Neural progenitor cell (in vitro differentiated cells): ENCODE results near the gene DEFB118. TPM values are rescaled to one million over a fixed set of nuclear protein-coding genes. Genes with fewer than 3 reads are reported as not detected.

Experiments
- DNase-seq: peaks from one replicate; pipeline ENCODE4 v3.0.0-alpha.2; 2016; ENCODE audit warnings: low spot score
- H2AFZ ChIP-seq: fragments of 200-600 bp; sonication (generic); replicated peaks from 2 replicates; pipeline ENCODE4 v1.6.1; 2016; ENCODE audit warnings: antibody characterized with exemption
- H3F3A ChIP-seq: fragments of 200-600 bp; sonication (generic); 2 replicates; pipeline ENCODE4 v1.6.1; 2016; ENCODE audit warnings: antibody characterized with exemption, low read depth
- H3K27ac ChIP-seq: fragments of 200-600 bp; sonication (generic); 2 replicates; pipeline ENCODE4 v1.5.1; 2016; ENCODE audit warnings: mild to moderate bottlenecking
- H3K27me3 ChIP-seq: fragments of 200-600 bp; sonication (generic); 2 replicates; pipeline ENCODE4 v1.6.1; 2016; ENCODE audit warnings: mild to moderate bottlenecking, moderate library complexity
- H3K36me3 ChIP-seq: fragments of 200-600 bp; sonication (generic); 2 replicates; pipeline ENCODE4 v1.5.1; 2016
- H3K4me1 ChIP-seq: fragments of 200-600 bp; sonication (generic); 2 replicates; pipeline ENCODE4 v1.6.1; 2016; ENCODE audit warnings: mixed run types
- H3K4me2 ChIP-seq: fragments of 200-600 bp; sonication (generic); 2 replicates; pipeline ENCODE4 v1.6.1; 2016
- H3K4me3 ChIP-seq: fragments of 200-600 bp; sonication (generic); 2 replicates; pipeline ENCODE4 v1.5.1; 2016
- H3K79me2 ChIP-seq: fragments of 200-600 bp; sonication (generic); 2 replicates; pipeline ENCODE4 v1.6.1; 2016; ENCODE audit warnings: low read depth
- H3K9ac ChIP-seq: fragments of 200-600 bp; sonication (generic); 2 replicates; pipeline ENCODE4 v1.6.1; 2016
- H3K9me3 ChIP-seq: fragments of 200-600 bp; sonication (generic); 2 replicates; pipeline ENCODE4 v1.5.1; 2016; ENCODE audit warnings: low read depth
- H4K20me1 ChIP-seq: fragments of 200-600 bp; sonication (generic); 2 replicates; pipeline ENCODE4 v1.6.1; 2016; ENCODE audit warnings: low read depth
- H3K27ac Mint-ChIP-seq: 3 replicates; pipeline ENCODE4 v1.8.0; 2021; ENCODE audit warnings: mixed read lengths
- H3K27me3 Mint-ChIP-seq: 2 replicates; pipeline ENCODE4 v1.8.0; 2022; ENCODE audit warnings: low read depth, mild to moderate bottlenecking, inconsistent platforms, moderate library complexity, mixed read lengths; ENCODE audit not compliant: insufficient read depth
- H3K36me3 Mint-ChIP-seq: 3 replicates; pipeline ENCODE4 v1.8.0; 2021; ENCODE audit warnings: mixed read lengths
- H3K4me1 Mint-ChIP-seq: 3 replicates; pipeline ENCODE4 v1.8.0; 2021; ENCODE audit warnings: mixed read lengths
- H3K4me3 Mint-ChIP-seq: 3 replicates; pipeline ENCODE4 v1.8.0; 2021; ENCODE audit warnings: mild to moderate bottlenecking, moderate library complexity, mixed read lengths
- H3K9me3 Mint-ChIP-seq: 3 replicates; pipeline ENCODE4 v1.8.0; 2020; ENCODE audit warnings: mixed read lengths
- EZH2 ChIP-seq: fragments of 200-600 bp; sonication (generic); IDR thresholded peaks from 2 replicates; pipeline ENCODE4 v1.6.1; 2017; ENCODE audit warnings: antibody characterized with exemption, mild to moderate bottlenecking, moderate library complexity
- EZH2phosphoT487 ChIP-seq: fragments of 200-600 bp; sonication (generic); IDR thresholded peaks from 2 replicates; pipeline ENCODE4 v1.6.1; 2017; ENCODE audit warnings: antibody characterized with exemption
- total RNA-seq: library from RNA; depleted of rRNA; stranded (reverse); fragments of >200 nt; gene quantifications from 2 replicates; pipeline ENCODE4 v1.2.3, GENCODE V29; 2015; ENCODE audit warnings: low replicate concordance
- TF ChIP-seq, protein P1 (sequence below): fragments of 200-600 bp; sonication (generic); IDR thresholded peaks from 2 replicates; pipeline ENCODE4 v1.5.1; 2017; ENCODE audit warnings: antibody characterized with exemption, mild to moderate bottlenecking

The DEFB118 gene, protein sequence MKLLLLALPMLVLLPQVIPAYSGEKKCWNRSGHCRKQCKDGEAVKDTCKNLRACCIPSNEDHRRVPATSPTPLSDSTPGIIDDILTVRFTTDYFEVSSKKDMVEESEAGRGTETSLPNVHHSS
- total RNA-seq = not detected in 2 replicates

DNA sequence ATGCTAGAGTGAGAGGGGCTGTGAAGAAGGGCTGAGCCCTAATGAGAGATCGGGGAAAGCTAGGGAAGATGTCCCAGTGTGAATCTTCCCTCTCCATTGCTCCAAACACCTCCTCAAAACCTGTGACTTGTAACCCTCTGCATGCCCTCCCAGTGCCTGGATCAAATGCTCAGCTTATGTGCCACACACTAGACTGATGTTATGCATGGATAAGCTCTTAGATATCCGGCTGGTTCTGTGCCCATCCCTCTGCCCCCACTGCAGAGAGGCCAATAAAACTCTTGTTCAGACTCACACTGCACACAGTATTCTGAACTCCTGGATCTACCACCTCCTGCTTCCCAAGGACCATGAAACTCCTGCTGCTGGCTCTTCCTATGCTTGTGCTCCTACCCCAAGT lies at the start of gene DEFB118:
Gene DEFB118 (plus strand): TSS at position 301 of the 400 bp plus-strand sequence. CDS start 50 bp downstream, at position 351.
- Mint-ChIP-seq H3K27me3 (no peaks in the 10 kb centered on the region), H3K9me3 (peaks cover 14% of the 10 kb centered on the region), H3K4me3 (no peak within 1 kb of the TSS), H3K27ac (no peak within 1 kb of the TSS), H3K4me1 (no peaks in the 10 kb centered on the region), H3K36me3 (no peaks in the 10 kb centered on the region)
- Histone ChIP-seq H2AFZ (no peak within 1 kb of the TSS), H3K9me3 (peaks cover 14% of the 10 kb centered on the region), H3K27ac (no peak within 1 kb of the TSS), H3K9ac (no peak within 1 kb of the TSS), H4K20me1 (no peaks in the 10 kb centered on the region), H3K79me2 (no peaks in the 10 kb centered on the region), H3K27me3 (no peaks in the 10 kb centered on the region), H3K4me1 (no peaks in the 10 kb centered on the region), H3F3A (no peaks in the 10 kb centered on the region), H3K36me3 (no peaks in the 10 kb centered on the region), H3K4me2 (no peak within 1 kb of the TSS), H3K4me3 (no peak within 1 kb of the TSS)
- TF ChIP-seq EZH2phosphoT487 (no peak), EZH2 (no peak)
- TF ChIP-seq, protein P1, sequence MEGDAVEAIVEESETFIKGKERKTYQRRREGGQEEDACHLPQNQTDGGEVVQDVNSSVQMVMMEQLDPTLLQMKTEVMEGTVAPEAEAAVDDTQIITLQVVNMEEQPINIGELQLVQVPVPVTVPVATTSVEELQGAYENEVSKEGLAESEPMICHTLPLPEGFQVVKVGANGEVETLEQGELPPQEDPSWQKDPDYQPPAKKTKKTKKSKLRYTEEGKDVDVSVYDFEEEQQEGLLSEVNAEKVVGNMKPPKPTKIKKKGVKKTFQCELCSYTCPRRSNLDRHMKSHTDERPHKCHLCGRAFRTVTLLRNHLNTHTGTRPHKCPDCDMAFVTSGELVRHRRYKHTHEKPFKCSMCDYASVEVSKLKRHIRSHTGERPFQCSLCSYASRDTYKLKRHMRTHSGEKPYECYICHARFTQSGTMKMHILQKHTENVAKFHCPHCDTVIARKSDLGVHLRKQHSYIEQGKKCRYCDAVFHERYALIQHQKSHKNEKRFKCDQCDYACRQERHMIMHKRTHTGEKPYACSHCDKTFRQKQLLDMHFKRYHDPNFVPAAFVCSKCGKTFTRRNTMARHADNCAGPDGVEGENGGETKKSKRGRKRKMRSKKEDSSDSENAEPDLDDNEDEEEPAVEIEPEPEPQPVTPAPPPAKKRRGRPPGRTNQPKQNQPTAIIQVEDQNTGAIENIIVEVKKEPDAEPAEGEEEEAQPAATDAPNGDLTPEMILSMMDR = no peak
- no peak for DNase-seq

DNA sequence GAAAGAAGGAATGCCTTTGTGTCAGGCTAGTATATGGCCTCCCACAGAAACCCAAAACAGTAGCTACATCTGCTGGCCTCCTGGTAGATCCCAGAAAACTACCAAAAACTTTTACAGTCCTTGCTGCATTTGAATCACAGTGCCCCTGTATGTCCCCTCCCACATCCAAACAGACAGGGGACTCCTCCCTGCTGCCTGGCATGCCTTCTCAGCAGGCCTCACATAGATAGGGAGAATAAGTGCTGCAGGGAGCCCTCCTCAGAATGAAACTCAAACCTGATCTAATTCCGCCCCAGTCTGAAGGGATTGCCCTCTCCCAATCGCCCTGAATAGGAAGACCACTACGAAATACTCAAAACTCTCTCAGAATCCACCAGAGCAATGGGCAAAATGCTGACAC lies 45.9 kb upstream of the DEFB118 start:
- H3K4me2 ChIP-seq = no peak overlapping the region
- no peaks in the 10 kb centered on the region for H3K27me3 ChIP-seq
- H3K9ac ChIP-seq = no peak overlapping the region
- H2AFZ ChIP-seq = no peak overlapping the region
- TF ChIP-seq, protein P1 = no peak
- TF ChIP-seq EZH2phosphoT487 = no peak
- TF ChIP-seq EZH2 = no peak
- no peak for DNase-seq
- no peak overlapping the region for H3K27ac ChIP-seq
- Mint-ChIP-seq H3K4me1 (no peaks in the 10 kb centered on the region), H3K36me3 (no peaks in the 10 kb centered on the region), H3K27ac (no peak overlapping the region), H3K4me3 (no peak overlapping the region), H3K27me3 (no peaks in the 10 kb centered on the region), H3K9me3 (peaks cover 14% of the 10 kb centered on the region)
- no peak overlapping the region for H3K4me3 ChIP-seq
- no peaks in the 10 kb centered on the region for H3K79me2 ChIP-seq
- no peaks in the 10 kb centered on the region for H3F3A ChIP-seq
- H3K4me1 ChIP-seq = no peaks in the 10 kb centered on the region
- H3K9me3 ChIP-seq = peaks cover 36% of the 10 kb centered on the region
- H4K20me1 ChIP-seq = no peaks in the 10 kb centered on the region
- H3K36me3 ChIP-seq = no peaks in the 10 kb centered on the region

DNA sequence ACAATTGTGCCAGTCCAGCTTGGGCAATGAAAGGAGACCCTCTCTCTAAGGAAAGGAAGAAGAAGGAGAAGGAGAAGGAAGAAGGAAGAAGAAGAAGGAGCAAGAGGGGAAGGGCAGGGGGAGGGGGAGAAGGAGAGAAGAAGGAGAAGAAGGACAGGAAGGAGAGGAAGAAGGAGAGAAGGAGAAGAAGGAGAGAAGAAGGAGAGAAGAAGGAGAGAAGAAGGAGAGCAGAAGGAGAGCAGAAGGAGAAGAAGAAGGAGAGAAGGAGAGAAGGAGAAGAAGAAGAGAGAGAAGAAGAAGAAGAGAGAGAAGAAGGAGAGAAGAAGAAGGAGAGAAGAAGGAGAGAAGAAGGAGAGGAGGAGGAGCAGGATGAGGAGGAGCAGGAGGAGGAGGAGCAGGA lies 37.5 kb upstream of the DEFB118 start:
- Histone ChIP-seq H3F3A (no peaks in the 10 kb centered on the region), H3K27ac (no peak overlapping the region), H3K4me1 (no peaks in the 10 kb centered on the region), H3K4me2 (no peak overlapping the region), H4K20me1 (no peaks in the 10 kb centered on the region), H2AFZ (no peak overlapping the region), H3K27me3 (no peaks in the 10 kb centered on the region), H3K36me3 (no peaks in the 10 kb centered on the region), H3K9me3 (peaks cover 17% of the 10 kb centered on the region), H3K9ac (no peak overlapping the region), H3K4me3 (no peak overlapping the region), H3K79me2 (no peaks in the 10 kb centered on the region)
- no peaks in the 10 kb centered on the region for H3K4me1 Mint-ChIP-seq
- H3K36me3 Mint-ChIP-seq = no peaks in the 10 kb centered on the region
- peaks cover 9% of the 10 kb centered on the region for H3K9me3 Mint-ChIP-seq
- H3K4me3 Mint-ChIP-seq = no peak overlapping the region
- TF ChIP-seq EZH2phosphoT487 (no peak), EZH2 (no peak)
- TF ChIP-seq, protein P1 = no peak
- H3K27ac Mint-ChIP-seq = no peak overlapping the region
- H3K27me3 Mint-ChIP-seq = peaks cover 2% of the 10 kb centered on the region
- DNase-seq = no peak
